Medulla oblongata (tissue), 1 donor: ENCODE results near the gene MCM9.
A peak's percentile ranks its signal among the peaks of the same experiment; 100 is the strongest.
"Not testable (repeated sequence)": the region's sequence is repeated elsewhere in the genome, so short reads cannot be mapped to it uniquely, and the experiment has no call there.

Experiments
- DNase-seq: peaks from one replicate; pipeline ENCODE4 v3.0.0-alpha.2; 2015; ENCODE audit errors: extremely low spot score

The MCM9 gene

DNA sequence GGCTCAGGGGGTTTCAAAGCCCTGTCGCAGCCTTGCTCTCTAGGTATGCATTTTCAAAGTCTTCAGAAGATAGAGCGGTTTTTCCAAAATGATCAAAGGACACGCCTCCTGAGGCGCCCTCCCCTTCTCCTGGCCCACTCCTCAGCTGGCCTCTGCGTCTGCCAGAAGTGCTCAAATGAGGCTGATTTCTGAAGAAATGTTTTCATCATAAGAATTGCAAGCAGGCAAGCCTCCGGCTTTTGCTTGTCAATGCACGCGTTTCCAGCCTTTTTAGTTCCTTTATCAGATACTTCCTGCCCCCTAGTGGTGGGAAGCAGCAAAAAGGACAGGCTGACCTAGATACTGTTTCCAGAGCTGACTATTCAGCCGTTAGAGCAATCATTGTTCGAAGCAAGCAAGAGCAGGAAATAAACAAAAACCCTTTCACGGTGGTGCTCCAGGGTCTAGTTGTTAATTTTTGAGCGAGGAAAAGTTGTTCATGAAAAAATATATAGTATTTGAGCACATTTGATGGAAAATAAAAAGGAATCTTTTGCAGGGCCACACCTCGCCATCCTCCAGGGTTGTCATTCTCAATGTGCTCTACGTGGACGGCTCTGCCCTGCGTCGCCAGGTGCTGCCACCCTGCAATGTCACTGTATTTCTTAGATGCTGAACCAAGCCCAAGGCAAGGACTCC, 134.4 kb downstream of the MCM9 start:
- peak; percentile 98 for DNase-seq

DNA sequence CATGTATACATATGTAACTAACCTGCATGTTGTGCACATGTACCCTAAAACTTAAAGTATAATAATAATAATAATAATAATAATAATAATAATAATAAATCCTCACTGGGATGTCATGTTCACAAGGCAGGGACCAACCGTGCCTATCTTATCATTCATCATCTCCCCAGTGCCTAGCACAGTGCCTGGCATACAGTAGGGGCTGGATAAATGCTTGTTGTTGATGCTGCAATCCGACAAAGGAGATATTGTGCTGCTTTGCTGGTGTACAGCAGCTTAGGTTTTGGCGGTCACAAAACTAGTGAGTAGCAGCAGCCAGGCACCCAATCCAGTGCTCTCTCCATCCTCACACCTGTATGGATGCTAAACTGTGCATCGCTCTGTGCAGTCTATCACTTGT, 135.1 kb downstream of the MCM9 start:
- no peak for DNase-seq

DNA sequence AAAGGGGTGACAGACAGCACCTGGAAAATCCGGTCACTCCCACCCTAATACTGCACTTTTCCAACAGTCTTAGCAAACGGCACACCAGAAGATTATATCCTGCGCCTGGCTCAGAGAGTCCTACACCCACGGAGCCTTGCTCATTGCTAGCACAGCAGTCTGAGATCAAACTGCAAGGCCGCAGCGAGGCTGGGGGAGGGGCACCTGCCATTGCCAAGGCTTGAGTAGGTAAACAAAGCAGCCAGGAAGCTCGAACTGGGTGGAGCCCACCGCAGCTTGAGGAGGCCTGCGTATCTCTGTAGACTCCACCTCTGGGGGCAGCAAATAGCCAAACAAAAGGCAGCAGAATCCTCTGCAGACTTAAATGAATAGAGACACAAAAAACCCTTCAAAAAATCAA, 138.4 kb downstream of the MCM9 start:
- not testable (repeated sequence) for DNase-seq

DNA sequence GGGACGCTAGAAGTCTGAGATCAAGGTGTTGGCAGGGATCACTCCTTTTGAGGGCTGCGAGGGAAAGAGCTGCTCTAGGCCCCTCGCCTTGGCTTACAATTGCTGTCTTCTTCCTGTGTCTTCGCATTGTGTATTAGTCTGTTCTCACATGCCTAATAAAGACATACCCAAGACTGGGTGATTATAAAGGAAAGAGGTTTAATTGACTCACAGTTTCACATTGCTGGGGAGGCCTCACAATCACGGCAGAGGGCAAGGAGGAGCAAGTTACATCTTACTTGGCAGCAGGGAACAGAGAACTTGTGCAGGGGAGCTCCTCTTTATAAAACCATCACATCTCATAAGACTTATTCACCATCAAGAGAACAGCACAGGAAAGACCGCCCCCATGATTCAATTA, 143.5 kb downstream of the MCM9 start:
- DNase-seq = no peak

DNA sequence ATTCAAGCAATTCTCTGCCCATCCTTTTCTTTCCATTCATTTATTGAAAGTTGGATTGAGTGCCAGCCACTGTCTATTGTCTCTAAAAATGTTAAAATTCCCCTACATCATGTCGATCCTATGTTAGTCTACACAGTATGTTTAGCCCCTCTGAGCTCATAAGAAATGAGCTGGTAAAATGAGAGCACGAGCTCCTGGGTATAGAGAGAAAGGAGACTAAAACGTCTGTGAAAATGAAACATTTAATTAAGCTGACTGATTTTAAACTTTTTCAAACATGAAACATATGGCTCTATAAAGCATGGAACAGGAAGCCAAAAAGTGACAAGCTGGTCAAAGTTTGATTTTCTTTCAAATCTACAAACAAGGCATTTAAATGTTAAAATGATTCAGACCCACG, 145.0 kb downstream of the MCM9 start:
- no peak for DNase-seq

DNA sequence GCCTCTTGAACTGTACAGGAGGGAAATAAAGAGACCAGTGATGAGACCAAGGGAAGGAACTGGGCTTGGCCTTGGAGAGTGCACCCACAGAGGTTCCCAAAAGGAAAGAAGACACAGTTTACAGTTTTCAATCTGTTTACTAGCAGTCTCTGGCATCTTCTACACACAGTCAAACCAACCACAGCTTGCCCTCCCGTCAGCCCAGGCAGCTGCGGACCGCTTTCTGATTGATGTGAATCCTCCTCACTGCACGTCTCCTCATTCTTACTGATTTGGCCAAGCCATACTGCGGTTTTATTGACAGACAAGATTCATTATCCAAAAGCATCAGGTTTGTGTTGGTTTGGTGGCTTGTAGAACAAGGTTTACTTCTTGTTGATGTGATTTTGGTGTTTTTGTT, 145.5 kb downstream of the MCM9 start:
- no peak for DNase-seq

DNA sequence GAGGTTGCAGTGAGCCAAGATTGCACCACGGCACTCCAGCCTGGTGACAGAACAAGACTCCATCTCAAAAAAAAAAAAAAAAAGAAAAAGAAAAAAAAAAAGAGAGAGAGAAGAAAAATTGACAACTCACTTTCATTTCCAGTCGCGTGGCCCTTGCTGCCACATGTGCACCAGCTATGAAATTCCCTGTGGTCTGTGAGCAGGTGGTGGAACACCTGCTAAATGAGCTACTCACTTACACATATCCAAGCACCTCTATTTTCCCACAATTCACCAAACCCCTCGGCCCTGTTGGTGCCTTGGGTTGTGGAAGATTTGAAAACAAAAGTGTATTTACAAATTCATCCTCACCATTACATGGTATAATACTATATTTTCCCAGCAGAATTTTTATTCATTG, 146.3 kb downstream of the MCM9 start:
- DNase-seq = no peak

DNA sequence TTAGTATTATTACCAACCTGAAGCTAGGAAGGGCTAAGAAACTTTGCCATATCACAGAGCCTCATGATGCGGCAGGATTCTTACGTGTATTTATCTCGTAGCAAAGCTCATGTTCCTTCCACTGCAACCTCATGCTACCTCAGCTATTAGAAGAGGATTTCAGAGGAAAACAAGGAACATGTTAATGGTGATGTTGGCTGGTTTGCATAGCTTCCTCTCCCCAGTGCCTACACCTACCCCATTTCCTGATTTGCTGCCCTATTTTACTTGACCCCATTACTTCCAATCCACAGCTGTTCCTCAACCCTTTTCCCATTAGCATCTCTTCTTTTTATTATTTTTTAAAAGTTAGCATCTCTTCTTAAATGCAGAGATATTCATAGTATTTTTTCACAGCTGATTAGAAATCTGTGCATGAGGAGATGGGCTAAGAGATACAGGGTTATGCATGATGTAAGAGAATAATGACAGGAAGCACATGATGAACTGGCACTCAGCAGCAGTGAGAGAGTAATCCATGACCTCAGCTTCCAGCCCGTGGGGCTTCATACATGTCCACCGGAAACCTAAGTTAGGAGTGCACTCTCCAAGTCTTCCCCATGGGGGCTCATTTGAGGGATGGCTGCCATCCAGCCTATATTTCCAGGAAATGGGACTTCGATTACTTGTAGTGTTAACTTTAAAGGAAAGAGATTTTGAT, 147.1 kb downstream of the MCM9 start:
- DNase-seq = no peak

DNA sequence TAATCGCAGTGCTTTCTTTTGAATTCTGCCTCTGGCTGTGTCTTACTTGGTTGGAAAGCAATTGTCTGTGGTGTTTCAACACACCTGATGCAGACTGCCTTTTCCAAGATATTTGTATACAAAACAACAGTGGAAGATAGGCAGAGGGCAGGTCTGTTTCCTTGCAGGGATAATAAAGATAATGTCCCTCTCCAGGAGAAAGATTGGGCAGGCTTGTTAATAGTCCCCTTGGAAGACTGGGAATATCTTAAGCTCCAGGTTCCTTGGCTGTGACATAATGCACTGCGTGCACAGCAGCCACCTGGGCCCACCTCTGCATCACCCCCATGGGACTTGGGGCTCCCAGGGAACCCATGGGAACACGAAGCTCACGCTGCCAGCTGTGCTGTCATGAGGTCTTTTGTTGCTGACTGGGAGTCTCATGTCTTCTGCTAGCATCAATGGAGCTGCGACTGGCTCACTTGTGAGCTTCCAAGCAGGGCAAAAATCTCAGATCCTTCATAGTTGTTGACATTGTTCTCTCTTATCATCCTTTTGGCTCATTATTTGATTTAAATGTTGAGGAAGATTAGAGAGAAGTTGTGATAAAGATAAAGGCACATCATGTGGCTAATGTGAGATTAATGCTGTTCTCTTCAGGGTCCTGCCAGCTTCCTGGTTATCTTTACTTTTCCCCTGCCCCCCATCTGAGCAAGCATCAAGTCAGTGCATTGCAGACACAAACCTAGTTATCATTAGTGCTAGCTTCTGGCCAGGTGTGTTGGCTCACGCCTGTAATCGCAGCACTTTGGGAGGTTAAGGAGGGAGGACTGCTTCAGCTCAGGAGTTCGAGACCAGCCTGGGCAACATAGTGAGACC, 148.1 kb downstream of the MCM9 start:
- no peak for DNase-seq

DNA sequence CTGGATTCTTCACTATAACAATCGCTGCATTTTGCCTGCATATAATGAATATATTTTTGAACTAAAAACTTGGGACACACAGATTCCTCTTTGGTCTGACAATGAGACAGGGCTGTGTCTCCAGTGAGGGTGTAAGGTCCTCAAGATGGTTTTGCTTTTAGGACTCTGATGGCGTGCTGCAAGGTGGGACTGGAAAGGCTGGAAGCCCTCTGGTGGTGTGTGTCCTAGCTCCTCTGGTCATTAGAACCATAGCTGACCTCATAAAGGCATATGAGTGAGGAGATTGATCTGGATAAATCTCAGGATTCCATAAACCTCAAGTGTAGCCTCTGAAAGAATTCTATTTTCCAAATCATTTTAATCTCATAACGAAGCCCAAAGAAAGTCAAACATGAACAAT, 149.4 kb downstream of the MCM9 start:
- no peak for DNase-seq

DNA sequence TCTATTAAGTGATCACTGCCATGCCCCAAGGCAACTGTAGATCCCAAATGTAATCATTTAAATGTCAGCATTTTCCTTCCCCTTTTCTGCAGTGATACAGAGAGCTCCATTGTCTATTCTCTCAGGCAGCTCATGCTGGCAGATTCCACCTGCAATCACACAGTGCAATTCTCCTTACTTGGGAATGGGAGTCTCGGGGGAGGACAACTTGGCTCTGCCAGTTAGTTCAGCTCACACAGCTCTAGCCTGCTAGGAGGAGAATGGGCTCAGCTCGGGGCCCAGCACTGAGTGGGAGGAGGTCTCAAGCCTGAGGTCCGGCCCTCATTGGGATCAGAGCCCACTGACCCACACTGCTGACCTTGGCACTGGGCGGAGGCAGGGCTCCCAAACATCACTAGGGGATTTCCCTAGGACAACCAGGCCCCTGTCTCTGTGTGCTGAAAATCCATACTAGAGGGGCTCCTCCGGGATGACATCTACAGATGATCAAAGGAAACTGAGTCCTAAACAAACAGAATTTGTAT, 150.3 kb downstream of the MCM9 start:
- DNase-seq = peak; percentile 78

DNA sequence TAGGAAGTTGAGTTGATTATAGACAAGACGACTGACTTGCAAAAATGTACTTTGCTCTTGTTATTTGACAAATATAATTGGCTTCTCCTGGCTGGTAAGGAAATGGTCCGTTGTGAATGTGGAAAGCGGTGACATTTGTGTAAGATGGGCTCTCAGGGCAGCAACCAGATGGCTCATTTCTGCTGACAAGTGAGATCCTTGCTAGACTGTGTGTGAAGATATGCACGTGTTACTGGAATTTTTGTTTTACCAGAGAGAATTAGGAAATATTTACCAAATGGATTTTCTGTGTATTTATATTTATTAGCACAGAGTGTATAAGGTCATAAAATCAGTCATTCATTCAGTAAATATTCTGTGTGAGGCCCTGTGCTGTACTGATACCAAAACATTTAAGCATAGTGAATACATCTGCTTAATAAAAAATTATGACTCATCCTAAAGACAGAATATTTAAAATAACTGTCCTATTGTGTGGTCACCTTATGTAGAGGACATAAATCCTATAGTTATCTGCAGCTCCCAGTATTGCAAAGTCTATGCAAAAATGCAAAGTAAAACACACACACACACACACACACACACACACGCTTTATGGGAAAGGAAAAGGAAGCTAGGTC, 150.9 kb downstream of the MCM9 start:
- no peak for DNase-seq

DNA sequence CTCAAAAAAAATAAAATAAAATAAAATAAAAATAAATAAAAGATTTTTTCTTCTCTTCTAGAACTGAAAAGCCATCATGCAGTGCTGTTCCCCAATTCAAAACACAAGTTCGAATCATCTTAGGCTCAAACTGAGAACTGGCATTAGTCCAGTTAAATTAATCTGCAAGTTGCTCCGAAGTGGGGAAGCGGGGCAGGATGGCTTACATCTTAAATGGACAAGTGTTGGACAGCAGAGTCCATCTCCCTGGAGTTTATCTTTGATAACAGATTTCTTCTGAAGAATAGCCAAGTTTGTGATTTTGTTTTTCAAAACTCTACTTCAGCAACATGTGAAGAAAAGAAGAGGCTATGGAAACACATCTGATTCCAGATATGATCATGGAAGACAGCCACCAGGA, 152.3 kb downstream of the MCM9 start:
- DNase-seq = no peak

DNA sequence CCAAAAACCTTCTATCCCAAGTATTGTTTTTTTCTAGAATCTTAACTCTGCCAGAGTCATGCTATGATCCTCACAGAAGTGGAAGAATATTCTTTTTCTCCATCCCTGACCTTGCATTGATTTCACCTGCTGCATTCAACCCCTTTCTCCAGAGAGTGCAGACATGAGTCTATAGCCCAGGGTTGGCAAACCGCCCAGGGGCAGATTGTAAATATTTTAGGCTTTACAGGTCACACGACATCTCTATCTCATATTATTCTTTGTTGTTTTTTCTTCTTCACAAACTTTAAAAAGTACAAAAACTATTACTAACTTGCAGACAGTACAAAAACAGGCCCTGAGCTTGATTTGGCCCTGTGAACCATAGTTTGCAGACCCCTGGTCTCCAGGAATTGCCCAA, 153.1 kb downstream of the MCM9 start:
- no peak for DNase-seq

DNA sequence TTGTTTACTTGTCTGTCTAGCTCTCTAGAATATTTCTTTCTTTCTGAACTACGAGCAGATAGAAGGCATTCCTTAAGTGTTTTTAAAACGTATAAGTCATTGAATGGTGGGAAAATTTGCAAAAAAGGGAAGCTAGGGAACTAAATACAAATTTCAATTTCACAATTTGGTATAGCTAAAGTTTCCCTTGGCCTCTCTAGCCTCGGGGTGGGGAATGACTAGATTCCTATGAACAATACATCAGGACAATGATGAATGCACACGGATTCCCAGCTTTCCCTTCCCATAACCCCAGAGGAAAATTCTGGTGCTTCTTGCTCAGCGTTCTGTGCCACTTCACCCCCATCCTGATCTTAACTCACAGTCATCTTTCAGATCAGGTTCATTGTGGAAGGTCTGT, 154.3 kb downstream of the MCM9 start:
- no peak for DNase-seq

DNA sequence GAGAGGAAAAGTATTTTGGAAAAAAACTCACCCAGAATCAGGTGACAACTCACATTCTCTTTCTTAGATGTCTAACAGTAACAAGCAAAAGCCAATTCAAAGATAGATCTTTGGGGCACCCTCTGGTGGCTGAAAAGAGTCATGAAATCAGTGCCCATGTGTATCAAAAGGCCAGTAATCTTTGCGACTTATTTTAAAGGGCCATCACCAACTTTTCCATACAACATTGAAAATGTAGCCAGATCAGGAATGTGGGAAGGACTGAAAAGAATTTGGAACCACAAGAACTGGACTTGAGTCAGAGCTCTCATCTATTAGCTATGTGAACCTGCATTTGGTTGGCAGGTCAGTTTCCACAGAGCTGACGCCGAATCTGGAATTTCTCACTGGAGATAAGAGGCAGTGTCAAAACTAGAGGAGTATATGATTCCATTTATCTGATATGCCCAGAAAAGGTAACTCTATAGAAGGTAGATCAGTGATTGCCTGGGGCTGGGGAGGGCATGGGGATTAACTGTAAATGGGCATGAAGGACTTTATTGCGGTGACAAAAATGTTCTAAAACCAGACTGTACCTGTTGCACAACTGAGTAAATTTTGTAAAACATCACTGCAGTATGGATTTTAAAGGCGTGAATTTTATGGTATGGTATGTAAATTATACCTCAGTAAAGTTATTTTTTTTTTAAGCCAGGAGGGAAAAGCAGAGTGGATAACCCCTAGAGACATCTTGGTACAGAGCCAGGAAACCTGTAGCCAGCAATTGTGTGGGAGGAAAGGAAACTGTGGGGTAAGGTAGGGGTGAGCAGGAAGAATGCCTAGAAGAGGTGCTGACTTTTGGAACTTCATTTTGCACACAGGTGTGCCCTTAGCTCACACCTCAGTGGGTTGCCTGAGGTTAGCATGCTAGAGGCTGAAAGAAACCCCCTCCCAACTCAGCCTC, 158.1 kb downstream of the MCM9 start:
- peak; percentile 92 for DNase-seq

DNA sequence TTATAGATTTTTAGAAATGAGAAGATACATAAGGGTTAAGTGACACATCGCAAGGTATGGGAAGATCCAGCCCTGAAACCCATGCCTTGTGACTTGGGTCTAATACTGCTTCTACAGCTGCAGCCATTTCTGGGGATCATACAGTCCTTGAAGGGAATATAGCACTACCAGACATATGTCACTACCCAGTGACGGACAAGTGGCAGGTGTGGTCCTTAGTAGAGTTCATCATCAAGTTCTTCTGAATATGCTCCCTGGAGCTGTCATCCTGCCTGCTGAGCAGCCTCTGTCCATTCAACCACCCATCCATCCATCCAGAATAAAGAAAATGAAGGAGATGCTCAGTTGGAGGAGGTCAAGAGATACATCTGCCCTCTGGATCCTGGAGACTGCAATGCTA, 159.6 kb downstream of the MCM9 start:
- no peak for DNase-seq

DNA sequence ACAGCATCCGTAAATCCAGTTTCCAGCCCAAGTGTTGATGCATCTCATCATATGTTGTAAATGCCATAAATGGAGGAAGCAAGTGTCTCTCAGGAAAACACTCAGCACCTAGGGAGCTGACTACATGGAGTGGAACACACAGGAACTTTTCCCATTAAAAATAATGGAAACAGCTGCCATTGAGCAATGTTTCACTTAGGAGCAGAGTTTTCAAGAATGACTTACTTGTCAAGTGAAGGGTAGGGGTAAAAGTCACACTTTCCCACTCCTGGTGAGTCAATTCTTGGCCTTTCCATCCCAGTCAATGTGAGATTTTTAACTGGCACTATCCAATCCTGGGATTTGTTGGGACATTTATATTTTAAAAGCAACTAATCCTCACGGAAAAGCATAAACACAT, 160.4 kb downstream of the MCM9 start:
- no peak for DNase-seq

DNA sequence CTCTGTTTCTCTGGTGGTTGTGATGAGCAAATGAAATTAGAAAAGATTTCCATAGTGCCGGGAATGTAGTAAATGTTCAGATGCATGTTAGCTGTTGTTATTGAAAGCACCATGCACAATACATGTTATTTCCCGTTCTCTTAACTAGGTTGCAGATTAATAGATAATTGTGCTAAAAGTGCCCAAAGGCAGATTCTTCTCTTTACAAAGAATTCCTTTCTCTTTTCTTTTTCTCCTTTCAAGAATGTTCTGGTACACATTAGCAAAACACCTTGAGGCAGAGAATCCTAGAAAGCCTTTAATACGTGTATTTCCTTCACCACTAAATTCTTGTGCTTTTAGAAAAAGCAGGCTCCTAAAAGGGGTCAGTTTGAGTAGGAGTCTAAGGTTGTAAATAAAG, 162.1 kb downstream of the MCM9 start:
- no peak for DNase-seq

DNA sequence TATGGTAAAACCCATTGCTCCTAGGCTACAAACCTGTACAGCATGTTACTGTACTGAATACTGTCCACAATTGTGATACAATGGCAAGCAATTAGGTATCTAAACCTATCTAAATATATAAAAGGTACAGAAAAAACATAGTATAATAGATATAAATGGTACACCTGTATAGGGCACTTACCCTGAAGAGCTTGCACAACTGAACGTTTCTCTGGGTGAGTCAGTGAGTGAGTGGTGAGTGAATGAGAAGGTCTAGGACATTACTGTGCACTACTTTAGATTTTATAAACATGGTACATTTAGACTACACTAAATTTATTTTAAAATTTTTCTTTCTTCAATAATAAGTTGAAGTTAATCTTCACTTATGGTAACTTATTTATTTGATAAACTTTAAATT, 163.7 kb downstream of the MCM9 start:
- DNase-seq = no peak

DNA sequence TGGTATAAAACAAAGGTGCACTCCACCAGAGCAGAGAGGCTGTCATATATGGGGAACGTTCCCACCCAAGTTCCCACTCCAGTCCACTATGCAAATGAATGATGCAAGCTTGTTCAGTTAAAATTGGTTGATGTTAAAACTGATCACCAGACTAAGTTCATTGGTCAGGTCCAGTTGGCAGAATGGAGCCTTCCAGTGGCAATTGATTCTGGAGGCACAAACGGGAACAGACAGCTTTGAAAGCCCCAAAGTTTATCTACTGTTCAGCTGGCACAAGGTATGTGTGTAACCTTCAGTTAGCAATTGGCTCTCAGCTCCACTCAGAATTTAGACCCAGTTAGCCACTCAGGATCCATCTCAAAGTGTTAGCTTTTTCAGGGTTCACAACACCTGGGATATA, 164.1 kb downstream of the MCM9 start:
- DNase-seq = no peak
